K562 (cell line): Measurements from ENCODE around the gene USP13. TPM values are rescaled to one million over a fixed set of nuclear protein-coding genes. Genes with fewer than 3 reads are reported as not detected.

Experiments used
- ATAC-seq: fragments of 200-7000 bp; cut with Tn5 transposase; 3 replicates; pipeline ENCODE4 v1.9.1; 2020; ENCODE audit warnings: moderate library complexity
- BruUV-seq: library from RNA; stranded (reverse); fragments of 400-500 nt; replicated peaks from 2 replicates; lab custom pipeline; 2021; lab: Mats Ljungman, UMichigan
- CTCF ChIA-PET: fragments of 300-600 bp; formaldehyde crosslinking; extraction: SDS; loops from one replicate; lab custom pipeline; 2021; ENCODE audit warnings: low intra/inter-chr PET ratio; lab: Yijun Ruan, JAX
- POLR2A ChIA-PET: fragments of 300-600, 350-650 bp; sonication (Branson Sonifier 250); formaldehyde crosslinking; extraction: SDS; loops from one replicate; lab custom pipeline; 2021; ENCODE audit warnings: antibody characterized with exemption, inconsistent platforms; lab: Yijun Ruan, JAX
- DNase-seq, 4 experiments: peaks; one replicate each; pipeline versions ENCODE4 v3.0.0 to v3.0.0-alpha.2; 2011 to 2018; ENCODE audit warnings: low spot score in 3 of 4, mixed read lengths in 3 of 4; ENCODE audit errors: extremely low read depth in 1 of 4
- FAIRE-seq: peaks from 2 replicates; lab custom pipeline; 2011; peaks lifted over from hg19 to GRCh38; lab: Jason Lieb, UNC
- H2AFZ ChIP-seq: 2 replicates; pipeline ENCODE4 v1.6.0; 2011; ENCODE audit warnings: low read depth, low read length, control low read depth, inconsistent platforms
- H3K27ac ChIP-seq: fragments of 200-600 bp; 3 replicates; pipeline ENCODE4 v1.8.0; 2011; ENCODE audit warnings: low read depth, mild to moderate bottlenecking, control low read depth, inconsistent platforms, low read length, moderate library complexity, mixed read lengths; ENCODE audit errors: extremely low read depth
- H3K27me3 ChIP-seq, 2 experiments: fragments of 300-600 bp in 1 of 2; 2 replicates in 1 of 2; 3 replicates in 1 of 2; pipeline versions ENCODE4 v1.6.0 to v1.8.0; 2011; ENCODE audit warnings: inconsistent platforms in 2 of 2, low read length in 2 of 2, mild to moderate bottlenecking in 1 of 2, mixed read lengths in 1 of 2, moderate library complexity in 1 of 2; ENCODE audit not compliant: control insufficient read depth in 2 of 2, insufficient read depth in 2 of 2
- H3K36me3 ChIP-seq: fragments of 300-600 bp; 3 replicates; pipeline ENCODE4 v1.8.0; 2011; ENCODE audit warnings: mild to moderate bottlenecking, low read length, inconsistent platforms; ENCODE audit not compliant: control insufficient read depth, insufficient read depth
- H3K4me1 ChIP-seq, 2 experiments: fragments of 200-600 bp in 1 of 2; replicated peaks in 1 of 2; 2 replicates in 1 of 2; 3 replicates in 1 of 2; pipeline versions ENCODE4 v1.5.1 to v1.8.0; 2011; ENCODE audit warnings: inconsistent platforms in 2 of 2, low read length in 2 of 2, mild to moderate bottlenecking in 1 of 2, mixed read lengths in 1 of 2, moderate library complexity in 1 of 2; ENCODE audit not compliant: control insufficient read depth in 2 of 2, insufficient read depth in 2 of 2
- H3K4me2 ChIP-seq: 2 replicates; pipeline ENCODE4 v1.6.1; 2011; ENCODE audit warnings: low read length, control low read depth, inconsistent platforms, mixed read lengths; ENCODE audit not compliant: insufficient read depth
- H3K4me3 ChIP-seq: fragments of 200-600 bp; sonication (generic), shearing (Covaris generic); 2 replicates; pipeline ENCODE4 v1.5.1; 2016; ENCODE audit warnings: control low read depth, inconsistent platforms
- H3K79me2 ChIP-seq: fragments of 200-600 bp; 3 replicates; pipeline ENCODE4 v1.8.0; 2011; ENCODE audit warnings: low read length, inconsistent platforms; ENCODE audit not compliant: control insufficient read depth, insufficient read depth
- H3K9ac ChIP-seq, 2 experiments: 2 replicates each; pipeline versions ENCODE4 v1.6.0 to v1.6.1; 2011; ENCODE audit warnings: low read depth in 2 of 2, low read length in 2 of 2, control low read depth in 1 of 2, inconsistent platforms in 1 of 2, mild to moderate bottlenecking in 1 of 2, mixed read lengths in 1 of 2; ENCODE audit not compliant: insufficient read depth in 1 of 2
- H3K9me1 ChIP-seq: one replicate; pipeline ENCODE4 v1.6.0; 2011; ENCODE audit warnings: inconsistent platforms, mild to moderate bottlenecking, low read length, moderate library complexity; ENCODE audit not compliant: control insufficient read depth, insufficient read depth
- H3K9me3 ChIP-seq: replicated peaks from 2 replicates; pipeline ENCODE4 v1.5.1; 2011; ENCODE audit warnings: low read depth, low read length, inconsistent platforms; ENCODE audit not compliant: control insufficient read depth, insufficient read depth
- H4K20me1 ChIP-seq: replicated peaks from 2 replicates; pipeline ENCODE4 v1.6.1; 2011; ENCODE audit warnings: low read length, inconsistent platforms, mixed read lengths; ENCODE audit not compliant: control insufficient read depth, insufficient read depth
- CEBPG ChIP-seq, 3 experiments: fragments of 200-800 bp in 1 of 3; sonication (Bioruptor generic) in 1 of 3; sonication (generic) in 1 of 3; formaldehyde crosslinking in 1 of 3; IDR thresholded peaks in 2 of 3; conservative IDR thresholded peaks in 1 of 3; 2 replicates each; pipeline versions ENCODE4 v1.6.1 to v1.8.0; 2016 to 2022; ENCODE audit warnings: missing compliant biosample characterization in 2 of 3, missing genetic modification characterization in 2 of 3, mild to moderate bottlenecking in 1 of 3, missing genetic modification reagents in 1 of 3
- MECOM ChIP-seq: fragments of 250-450 bp; sonication (Bioruptor Pico); IDR thresholded peaks from 2 replicates; pipeline ENCODE4 v1.8.0; 2022; ENCODE audit warnings: inconsistent platforms
- POLR3A ChIP-seq: IDR thresholded peaks from 2 replicates; pipeline ENCODE4 v1.6.1; 2011; ENCODE audit warnings: borderline replicate concordance, mild to moderate bottlenecking, moderate library complexity; ENCODE audit not compliant: insufficient read length, insufficient read depth; ENCODE audit errors: extremely low read depth
- RERE ChIP-seq: sonication (generic); formaldehyde crosslinking; IDR thresholded peaks from 2 replicates; pipeline ENCODE4 v1.8.0; 2023; ENCODE audit warnings: missing genetic modification reagents, mild to moderate bottlenecking, borderline replicate concordance
- ZNF592 ChIP-seq: fragments of 450-650 bp; IDR thresholded peaks from 2 replicates; pipeline ENCODE4 v1.6.1; 2017; ENCODE audit warnings: antibody characterized with exemption, mild to moderate bottlenecking
- ZSCAN32 ChIP-seq: fragments of 450-650 bp; formaldehyde crosslinking; IDR thresholded peaks from 2 replicates; pipeline ENCODE4 v1.4.0; 2020; ENCODE audit warnings: mild to moderate bottlenecking, moderate library complexity
- WGBS: fragments of 100-300 bp; shearing (Covaris generic); methylation state at CpG from one replicate; pipeline ENCODE4 v1.1.6; 2016; ENCODE audit warnings: low coverage, mixed read lengths; ENCODE audit not compliant: insufficient coverage; ENCODE audit errors: missing lambda C conversion rate; 5-methylcytosine and 5-hydroxymethylcytosine counted together
- in situ Hi-C: fragments of 300-500 bp; cut with MboI; formaldehyde crosslinking; loops from 4 replicates; pipeline ENCODE4 v1.15.0; 2018; ENCODE audit warnings: inconsistent platforms, mixed read lengths
- intact Hi-C: fragments of 100-400 bp; cut with micrococcal nuclease; formaldehyde crosslinking; loops from 2 replicates; pipeline ENCODE4 v1.14.2; 2022
- polyA plus RNA-seq, 8 experiments: library from polyadenylated mRNA; depleted of rRNA in 4 of 8; stranded (reverse) in 5 of 8; unstranded in 3 of 8; fragments of >200 nt; fragmentation: Nextera tagmentation in 2 of 8; fragmentation: Illumina TruSeq in 1 of 8; extraction: Ambion mirVana in 2 of 8; extraction: Trizol in 1 of 8; gene quantifications; 2 replicates each; pipeline versions ENCODE4 v1.2.1 to v1.2.3, GENCODE V29; 2011 to 2014; ENCODE audit warnings: inconsistent platforms in 1 of 8, missing spikeins in 1 of 8
- total RNA-seq, 7 experiments: library from RNA; depleted of rRNA in 6 of 7; stranded (reverse); fragments of >200 nt in 6 of 7; fragmentation: Illumina TruSeq in 2 of 7; extraction: Trizol in 2 of 7; gene quantifications; 2 replicates each; pipeline versions ENCODE4 v1.2.1 to v1.2.3, GENCODE V29; 2011 to 2021; ENCODE audit warnings: low replicate concordance in 1 of 7
- TF ChIP-seq, protein P1 (sequence below), 2 experiments: fragments of 450-650 bp in 1 of 2; sonication (generic) in 1 of 2; formaldehyde crosslinking in 1 of 2; IDR thresholded peaks in 1 of 2; conservative IDR thresholded peaks in 1 of 2; 2 replicates each; pipeline versions ENCODE4 v1.6.1 to v1.8.1; 2016 to 2023; ENCODE audit warnings: mild to moderate bottlenecking in 2 of 2, moderate library complexity in 2 of 2, inconsistent platforms in 1 of 2, missing genetic modification reagents in 1 of 2

USP13 gene
- total and polyA plus RNA-seq, 9 of the 15 experiments (the other 6 are each of a cell fraction or from before 2014, with no cell fraction given): 0.11 to 2.3 (median 0.51) TPM

- no peaks in the 10 kb centered on the region for H3K36me3 ChIP-seq
- H3K9me3 ChIP-seq: no peaks in the 10 kb centered on the region
- in situ Hi-C loops: no loop called here
- H3K4me1 ChIP-seq: no peaks in the 10 kb centered on the region
- H3K4me3 ChIP-seq: no peak overlapping the region
- H3K9ac ChIP-seq: no peak overlapping the region
- H3K4me2 ChIP-seq: no peak overlapping the region
- no TSS peak for BruUV-seq
- 0 out of 5 replicates have a peak, but pooled peaks cover 0 to 1% of the 10 kb centered on the region in 2 experiments for H3K27me3 ChIP-seq
- ATAC-seq: no peak
- ChIA-PET POLR2A (interaction anchor here (1.0 kb wide), 1 partner anchor 1171 kb away, joined by 4 read pairs; no protein-coding TSS in a partner anchor), CTCF (no interaction called here)
- H3K27ac ChIP-seq: no peak overlapping the region
- 5% methylated on average over 4 of the region's 4 CpGs for WGBS
- H2AFZ ChIP-seq: no peak overlapping the region
- no peak for FAIRE-seq
- H4K20me1 ChIP-seq: no peaks in the 10 kb centered on the region
- H3K9me1 ChIP-seq: no peaks in the 10 kb centered on the region
- DNase-seq: no peak
- intact Hi-C loops: no loop called here
- H3K79me2 ChIP-seq: no peaks in the 10 kb centered on the region
- TF ChIP-seq, protein P1, sequence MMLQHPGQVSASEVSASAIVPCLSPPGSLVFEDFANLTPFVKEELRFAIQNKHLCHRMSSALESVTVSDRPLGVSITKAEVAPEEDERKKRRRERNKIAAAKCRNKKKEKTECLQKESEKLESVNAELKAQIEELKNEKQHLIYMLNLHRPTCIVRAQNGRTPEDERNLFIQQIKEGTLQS (IDR thresholded peaks at IDR 0.05): peak; percentile 60
- TF ChIP-seq, protein P1 (CRISPR knock-in tag; conservative IDR thresholded peaks at IDR 0.05): no peak
- TF ChIP-seq MECOM (CRISPR knock-in tag) (no peak), ZSCAN32 (no peak), CEBPG (CRISPR knock-in tag; IDR thresholded peaks at IDR 0.05) (no peak), CEBPG (tag; conservative IDR thresholded peaks at IDR 0.05 in 1 of 2, IDR thresholded peaks at IDR 0.05 in 1 of 2) (peak; percentile 7 to 59; a peak in 1 of 4 replicates), ZNF592 (no peak), RERE (CRISPR knock-in tag) (no peak), POLR3A (no peak)
These were observed 47.9 kb downstream of the USP13 start for GRCh38 chr3:179700716-179701115.
